D721Med (cell line): ENCODE results near the gene HIP1.
"Not testable (repeated sequence)": the region's sequence is repeated elsewhere in the genome, so short reads cannot be mapped to it uniquely, and the experiment has no call there.

Experiments used
- DNase-seq: peaks from one replicate; pipeline ENCODE4 v3.0.0; 2011; ENCODE audit warnings: low spot score; ENCODE audit not compliant: insufficient read length
- FAIRE-seq: peaks from 2 replicates; lab custom pipeline; 2011; peaks lifted over from hg19 to GRCh38; lab: Jason Lieb, UNC
- TF ChIP-seq, protein P1 (sequence below): IDR thresholded peaks from 2 replicates; pipeline ENCODE4 v1.5.1; 2012; ENCODE audit warnings: mild to moderate bottlenecking, control low read depth; ENCODE audit not compliant: insufficient read depth; ENCODE audit errors: missing control alignments

Gene HIP1

DNA sequence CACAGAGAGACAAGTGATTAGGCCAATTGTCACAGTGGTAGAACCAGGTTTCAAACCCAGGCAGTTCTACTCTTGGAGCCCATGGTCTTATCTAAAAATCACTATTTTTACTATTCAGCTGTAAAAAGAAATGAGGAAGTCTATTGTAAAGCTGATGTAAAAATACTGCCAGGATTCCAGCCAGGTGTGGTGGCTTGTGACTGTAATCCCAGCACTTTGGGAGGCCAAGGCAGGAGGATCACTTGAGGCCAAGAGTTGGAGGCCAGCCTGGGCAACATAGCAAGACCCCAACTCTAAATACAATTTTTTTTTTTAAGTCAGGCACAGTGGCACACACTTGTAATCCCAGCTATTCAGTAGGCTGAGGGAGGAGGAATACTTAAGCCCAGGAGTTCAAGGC, 40.4 kb downstream of the HIP1 start:
- FAIRE-seq (no peak), DNase-seq (no peak)
- TF ChIP-seq, protein P1, sequence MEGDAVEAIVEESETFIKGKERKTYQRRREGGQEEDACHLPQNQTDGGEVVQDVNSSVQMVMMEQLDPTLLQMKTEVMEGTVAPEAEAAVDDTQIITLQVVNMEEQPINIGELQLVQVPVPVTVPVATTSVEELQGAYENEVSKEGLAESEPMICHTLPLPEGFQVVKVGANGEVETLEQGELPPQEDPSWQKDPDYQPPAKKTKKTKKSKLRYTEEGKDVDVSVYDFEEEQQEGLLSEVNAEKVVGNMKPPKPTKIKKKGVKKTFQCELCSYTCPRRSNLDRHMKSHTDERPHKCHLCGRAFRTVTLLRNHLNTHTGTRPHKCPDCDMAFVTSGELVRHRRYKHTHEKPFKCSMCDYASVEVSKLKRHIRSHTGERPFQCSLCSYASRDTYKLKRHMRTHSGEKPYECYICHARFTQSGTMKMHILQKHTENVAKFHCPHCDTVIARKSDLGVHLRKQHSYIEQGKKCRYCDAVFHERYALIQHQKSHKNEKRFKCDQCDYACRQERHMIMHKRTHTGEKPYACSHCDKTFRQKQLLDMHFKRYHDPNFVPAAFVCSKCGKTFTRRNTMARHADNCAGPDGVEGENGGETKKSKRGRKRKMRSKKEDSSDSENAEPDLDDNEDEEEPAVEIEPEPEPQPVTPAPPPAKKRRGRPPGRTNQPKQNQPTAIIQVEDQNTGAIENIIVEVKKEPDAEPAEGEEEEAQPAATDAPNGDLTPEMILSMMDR: no peak

DNA sequence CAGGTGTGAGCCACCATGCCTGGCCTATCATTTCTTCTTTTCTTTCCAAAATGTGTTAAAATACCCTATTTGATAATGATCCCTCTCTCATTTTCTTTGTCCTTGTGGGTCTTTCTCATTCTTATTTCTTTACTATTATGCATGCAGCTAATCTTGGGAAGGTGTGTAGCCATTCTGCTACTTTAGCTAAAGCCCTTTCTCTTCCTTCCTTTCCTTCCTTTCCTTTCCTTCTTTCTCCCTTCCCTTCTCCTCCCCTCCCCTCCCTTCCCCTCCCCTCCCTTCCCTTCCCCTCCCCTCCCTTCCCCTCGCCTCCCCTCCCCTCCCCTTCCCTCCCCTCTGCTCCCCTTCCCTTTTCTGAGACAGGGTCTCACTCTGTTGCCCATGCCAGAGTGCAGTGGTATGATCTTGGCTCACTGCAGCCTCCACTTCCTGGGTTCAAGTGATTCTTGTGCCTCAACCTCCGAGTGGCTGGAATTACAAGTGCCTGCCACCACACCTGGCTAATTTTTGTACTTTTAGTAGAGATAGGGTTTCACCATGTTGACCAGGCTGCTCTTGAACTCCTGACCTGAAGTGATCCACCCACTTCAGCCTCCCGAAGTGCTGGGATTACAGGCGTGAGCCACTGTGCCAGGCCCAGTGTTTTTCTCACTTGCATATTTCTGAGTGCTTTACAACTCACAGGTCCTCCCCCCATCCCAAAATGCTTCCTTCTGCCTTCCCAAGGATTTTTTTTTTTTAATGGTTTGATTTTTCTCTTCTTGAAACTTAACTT, 42.3 kb downstream of the HIP1 start:
- DNase-seq (no peak), FAIRE-seq (no peak)
- TF ChIP-seq, protein P1: no peak

DNA sequence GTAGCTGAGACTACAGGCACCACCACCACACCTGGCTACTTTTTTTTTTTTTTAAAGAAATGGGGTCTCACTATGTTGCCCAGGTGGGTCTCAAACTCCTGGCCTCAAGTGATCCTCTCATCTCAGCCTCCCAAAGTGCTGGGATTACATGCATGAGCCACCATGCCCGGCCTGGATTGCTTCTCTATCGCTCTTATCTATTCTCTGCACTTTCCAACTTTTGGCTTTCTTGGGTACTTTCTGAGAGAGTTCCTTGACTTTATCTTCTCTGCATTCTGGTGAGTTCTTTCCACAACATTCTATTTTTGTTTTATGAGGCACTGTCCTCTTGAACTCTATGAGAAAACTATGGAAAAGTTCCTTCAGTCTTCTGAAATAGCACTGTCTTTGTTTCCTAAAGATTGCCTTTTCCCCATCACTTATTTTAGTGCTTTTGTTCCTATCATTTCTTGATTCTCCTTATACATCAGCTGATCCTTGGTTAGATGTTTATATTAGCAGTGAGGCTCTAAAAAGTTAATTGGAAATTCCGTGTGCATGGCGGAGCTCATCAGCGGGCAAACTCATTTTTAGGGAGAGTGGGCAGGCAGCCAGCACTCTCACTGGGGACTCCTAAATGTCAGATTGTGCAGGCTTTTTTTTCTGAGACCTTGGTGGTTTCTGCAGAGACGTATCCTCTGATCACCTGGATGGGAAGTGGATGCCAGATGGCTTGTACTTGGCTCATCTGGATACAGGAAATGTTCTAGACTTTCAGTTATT, 43.9 kb downstream of the HIP1 start:
- no peak for FAIRE-seq
- TF ChIP-seq, protein P1: no peak
- no peak for DNase-seq

DNA sequence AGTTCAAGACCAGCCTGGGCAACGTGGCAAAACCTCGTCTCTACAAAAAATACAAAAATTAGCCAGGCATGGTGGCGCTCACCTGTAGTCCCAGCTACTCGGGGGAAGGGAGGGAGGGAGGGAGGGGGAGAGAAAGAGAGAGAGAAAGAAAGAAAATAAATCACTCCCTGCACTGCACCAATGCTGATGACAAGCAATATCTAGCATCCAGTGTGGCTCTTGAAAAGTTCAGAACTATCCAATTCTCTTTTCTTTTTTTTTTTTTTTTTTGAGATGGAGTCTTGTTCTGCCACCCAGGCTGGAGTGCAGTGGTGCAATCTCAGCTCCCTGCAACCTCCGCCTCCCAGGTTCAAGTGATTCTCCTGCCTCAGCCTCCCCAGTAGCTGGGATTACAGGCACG, 45.1 kb downstream of the HIP1 start:
- not testable (repeated sequence) for DNase-seq, FAIRE-seq

DNA sequence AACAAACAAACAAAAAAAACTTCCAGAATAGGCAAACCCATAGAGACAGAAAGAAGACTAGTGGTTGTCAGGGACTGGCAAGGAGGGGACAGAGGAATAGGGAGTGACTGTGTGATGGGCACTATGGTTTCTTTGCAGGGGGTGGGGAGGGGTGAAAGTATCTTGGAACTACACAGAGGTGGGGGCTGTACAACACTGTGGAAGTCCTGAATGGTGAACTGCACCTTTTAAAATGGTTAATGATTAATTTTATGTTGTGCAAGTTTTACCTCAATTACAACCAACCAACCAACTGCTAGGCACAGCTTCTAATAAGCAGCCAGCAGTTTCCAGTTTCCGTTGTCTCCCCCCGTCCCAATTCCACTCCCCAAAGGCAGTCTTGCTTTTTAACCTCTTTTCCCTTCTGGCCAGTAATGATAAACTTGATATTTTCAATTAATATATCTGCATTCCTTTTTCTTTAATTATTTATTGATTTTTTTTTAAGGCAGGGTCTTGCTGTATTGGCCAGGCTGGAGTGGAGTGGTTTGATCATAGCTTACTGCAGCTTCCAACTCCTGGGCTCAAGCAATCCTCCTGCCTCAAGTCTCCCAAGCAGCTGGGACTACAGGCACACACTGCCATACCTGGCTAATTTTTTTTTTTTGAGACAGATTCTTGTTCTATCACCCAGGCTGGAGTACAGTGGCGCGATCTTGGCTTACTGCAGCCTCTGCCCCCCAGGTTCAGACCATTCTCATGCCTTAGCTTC, 46.8 kb downstream of the HIP1 start:
- FAIRE-seq (no peak), DNase-seq (no peak)
- TF ChIP-seq, protein P1: no peak

DNA sequence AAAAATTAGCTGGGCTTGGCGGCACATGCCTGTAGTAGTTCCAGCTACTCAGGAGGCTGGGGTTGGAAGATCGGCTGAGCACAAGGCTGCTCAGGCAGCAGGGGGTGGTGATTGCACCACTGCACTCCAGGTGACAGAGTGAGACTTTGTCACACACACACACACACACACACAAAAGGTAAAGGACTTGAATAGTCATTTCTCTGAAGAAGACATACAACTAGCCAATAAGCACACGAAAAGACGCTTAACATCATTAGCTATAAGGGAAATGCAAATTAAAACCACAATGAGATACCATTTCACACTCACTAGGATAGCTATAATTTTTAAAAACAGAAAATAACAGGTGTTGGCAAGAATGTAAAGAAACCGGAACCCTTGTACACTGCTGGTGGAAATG, 48.6 kb downstream of the HIP1 start:
- DNase-seq (no peak), FAIRE-seq (no peak)
- TF ChIP-seq, protein P1: no peak

DNA sequence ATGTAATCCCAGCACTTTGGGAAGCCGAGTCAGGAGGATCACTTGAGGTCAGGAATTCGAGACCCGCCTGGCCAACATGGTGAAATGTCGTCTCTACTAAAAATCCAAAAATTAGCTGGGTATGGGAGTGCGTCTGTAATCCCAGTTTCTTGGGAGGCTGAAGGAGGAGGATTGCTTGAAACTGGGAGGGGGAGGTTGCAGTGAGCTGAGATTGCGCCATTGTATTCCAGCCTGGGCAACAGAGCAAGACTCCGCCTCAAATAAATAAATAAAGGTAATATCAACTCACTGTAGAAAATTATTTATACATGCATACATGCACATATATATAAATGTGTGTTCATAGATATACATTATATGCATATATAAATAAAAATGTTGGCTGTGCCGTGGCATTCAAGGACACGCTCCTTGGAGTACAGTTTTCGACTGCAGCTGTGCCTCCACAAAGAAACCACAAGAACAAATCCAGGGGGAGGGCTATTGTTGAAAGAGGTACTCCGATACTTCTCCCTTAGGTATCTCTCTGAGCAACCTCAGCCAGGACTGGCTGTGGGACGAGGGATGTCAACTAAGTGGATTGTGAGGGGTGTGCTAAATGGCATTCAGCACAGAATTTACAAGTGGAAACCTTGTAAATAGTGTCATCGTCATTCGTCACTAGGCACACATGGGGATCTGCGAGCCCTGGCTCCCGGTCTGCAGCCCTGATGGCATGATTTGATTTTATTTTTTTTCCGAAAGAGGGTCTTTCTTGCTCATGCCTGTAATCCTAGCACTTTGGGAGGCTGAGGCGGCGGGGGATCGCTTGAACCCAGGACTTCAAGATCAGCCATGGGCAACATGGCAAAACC, 49.3 kb downstream of the HIP1 start:
- TF ChIP-seq, protein P1: no peak
- no peak for DNase-seq
- no peak for FAIRE-seq
